ENCODE data around the gene CANT1.

Gene CANT1

GRCh38 chr17:78992542-78993212, 16.9 kb downstream of the CANT1 start:
- no peak for DNase-seq (ENCODE audit: low read depth)
- no peak overlapping the region for H3K4me3 ChIP-seq (ENCODE audit: low read depth, low read length)
- TF ChIP-seq CTCF (conservative IDR thresholded peaks at IDR 0.05; ENCODE audit: low read depth, low read length) = no peak

GRCh38 chr17:78991906-78992532, 17.5 kb downstream of the CANT1 start:
- H3K4me3 ChIP-seq (ENCODE audit: low read depth, low read length) = no peak overlapping the region
- TF ChIP-seq CTCF (conservative IDR thresholded peaks at IDR 0.05; ENCODE audit: low read depth, low read length) = no peak
- DNase-seq (ENCODE audit: low read depth) = no peak

GRCh38 chr17:78991017-78991738, 18.4 kb downstream of the CANT1 start:
- no peak overlapping the region for H3K4me3 ChIP-seq (ENCODE audit: low read depth, low read length)
- TF ChIP-seq CTCF (conservative IDR thresholded peaks at IDR 0.05; ENCODE audit: low read depth, low read length) = no peak
- DNase-seq (ENCODE audit: low read depth) = no peak

GRCh38 chr17:78990349-78991016, 19.1 kb downstream of the CANT1 start:
- H3K4me3 ChIP-seq (ENCODE audit: low read depth, low read length) = no peak overlapping the region
- DNase-seq (ENCODE audit: low read depth) = no peak
- no peak for TF ChIP-seq CTCF (conservative IDR thresholded peaks at IDR 0.05; ENCODE audit: low read depth, low read length)

- no peak for TF ChIP-seq CTCF (conservative IDR thresholded peaks at IDR 0.05; ENCODE audit: low read depth, low read length)
- no peak overlapping the region for H3K4me3 ChIP-seq (ENCODE audit: low read depth, low read length)
- DNase-seq (ENCODE audit: low read depth) = no peak
These were observed 21.4 kb downstream of the CANT1 start for GRCh38 chr17:78988152-78988551.

GRCh38 chr17:78986649-78987328, 22.8 kb downstream of the CANT1 start:
- peak overlapping the region; percentile 53 for H3K4me3 ChIP-seq (ENCODE audit: low read depth, low read length)
- peak; percentile 72 for DNase-seq (ENCODE audit: low read depth)
- TF ChIP-seq CTCF (conservative IDR thresholded peaks at IDR 0.05; ENCODE audit: low read depth, low read length) = no peak
